HG03378 (cell line): ENCODE results near the gene CACNG7.

Experiments
- ATAC-seq: cut with Tn5 transposase; IDR thresholded peaks from one replicate; pipeline ENCODE4 v1.9.1; 2021; ENCODE audit warnings: mild to moderate bottlenecking, moderate library complexity; ENCODE audit not compliant: unreplicated experiment

Gene CACNG7

GRCh38 chr19:53980539-53981375, 71.7 kb downstream of the CACNG7 start:
- ATAC-seq, result no peak

- ATAC-seq, result no peak
Observed at GRCh38 chr19:53981376-53981951, 72.4 kb downstream of the CACNG7 start.

GRCh38 chr19:53982001-53982451, 72.9 kb downstream of the CACNG7 start:
- ATAC-seq, result no peak

- no peak for ATAC-seq
Observed at GRCh38 chr19:53982611-53983010, 73.5 kb downstream of the CACNG7 start.

GRCh38 chr19:53983457-53984289, 74.6 kb downstream of the CACNG7 start:
- ATAC-seq, result no peak

GRCh38 chr19:53985863-53986262, 76.8 kb downstream of the CACNG7 start:
- no peak for ATAC-seq

GRCh38 chr19:53988981-53989380, 79.9 kb downstream of the CACNG7 start:
- ATAC-seq, result no peak

- no peak for ATAC-seq
Observed at GRCh38 chr19:53989600-53990533, 80.8 kb downstream of the CACNG7 start.

- ATAC-seq, result no peak
Observed at GRCh38 chr19:53991224-53992113, 82.4 kb downstream of the CACNG7 start, which contains the start of gene CACNG6. Gene CACNG6 (plus strand): TSS chr19:53991637. CDS start chr19:53992878, 1,241 bp downstream.

GRCh38 chr19:53992211-53992610, 83.1 kb downstream of the CACNG7 start:
- ATAC-seq, result no peak

- no peak for ATAC-seq
Observed at GRCh38 chr19:53992815-53993214, 83.7 kb downstream of the CACNG7 start.

GRCh38 chr19:53993448-53993847, 84.4 kb downstream of the CACNG7 start:
- no peak for ATAC-seq
